ENCODE data around the gene DLD. TPM values are rescaled to one million over a fixed set of nuclear protein-coding genes. Genes with fewer than 3 reads are reported as not detected.

Gene DLD
- total and polyA plus RNA-seq, 2 of the 8 experiments (the other 6 are each of a cell fraction or from before 2014, with no cell fraction given) = 63.7 to 88.5 TPM

DNA sequence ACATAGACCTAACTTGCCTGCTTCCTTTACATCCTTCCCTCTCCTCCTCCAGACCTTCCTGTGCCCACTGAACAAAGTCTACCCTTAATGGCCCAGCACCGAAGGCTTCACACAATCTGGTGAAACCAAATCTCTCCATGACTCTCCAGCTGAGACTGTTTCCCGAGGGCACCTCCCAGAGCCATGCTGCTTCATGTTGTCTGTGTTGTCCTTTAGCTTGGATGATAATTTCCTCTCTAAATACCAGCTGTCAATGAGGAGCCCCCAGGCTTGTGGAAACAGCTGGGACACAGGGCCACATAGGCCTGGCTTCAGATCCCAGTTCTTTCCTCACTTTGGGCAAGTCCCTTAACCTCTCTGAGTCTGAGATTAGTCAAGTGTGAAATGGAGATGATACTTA is 54.3 kb downstream of the DLD start (continued):
- no peak for TF ChIP-seq POU5F1 (IDR thresholded peaks at IDR 0.05; ENCODE audit: low read depth, low read length)
- no peak for TF ChIP-seq CHD1 (IDR thresholded peaks at IDR 0.05; ENCODE audit: low read depth, low read length)
- TF ChIP-seq RNF2 (IDR thresholded peaks at IDR 0.05; ENCODE audit: borderline replicate concordance, low read depth, low read length, missing control alignments, poor library complexity, severe bottlenecking) = no peak
- TF ChIP-seq RBBP5 (IDR thresholded peaks at IDR 0.05; ENCODE audit: borderline replicate concordance, low read depth, low read length) = no peak
- TF ChIP-seq, protein P1, sequence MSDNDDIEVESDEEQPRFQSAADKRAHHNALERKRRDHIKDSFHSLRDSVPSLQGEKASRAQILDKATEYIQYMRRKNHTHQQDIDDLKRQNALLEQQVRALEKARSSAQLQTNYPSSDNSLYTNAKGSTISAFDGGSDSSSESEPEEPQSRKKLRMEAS (IDR thresholded peaks at IDR 0.05) = no peak

Measured in H1 (cell line).